Activated CD4-positive, alpha-beta T cell treated with anti-CD3 and anti-CD28 coated beads, Interleukin-2, amount 50 U/mL, for 1 hour (primary cell): ENCODE measurements around the gene ELK3.

Experiments
- DNase-seq: peaks from one replicate; pipeline ENCODE4 v3.0.0-alpha.2; 2020

Gene ELK3

GRCh38 chr12:96213869-96214268 lies 19.7 kb downstream of the ELK3 start:
- no peak for DNase-seq

- no peak for DNase-seq
Measured at GRCh38 chr12:96215919-96216273, 21.7 kb downstream of the ELK3 start.

- no peak for DNase-seq
Measured at GRCh38 chr12:96218989-96219678, 25.0 kb downstream of the ELK3 start.

GRCh38 chr12:96219700-96220206 lies 25.6 kb downstream of the ELK3 start:
- no peak for DNase-seq

- no peak for DNase-seq
Measured at GRCh38 chr12:96220902-96221301, 26.7 kb downstream of the ELK3 start.

- no peak for DNase-seq
Measured at GRCh38 chr12:96221391-96221790, 27.2 kb downstream of the ELK3 start.

GRCh38 chr12:96223411-96224218 lies 29.4 kb downstream of the ELK3 start:
- no peak for DNase-seq

GRCh38 chr12:96224219-96224615 lies 30.0 kb downstream of the ELK3 start:
- DNase-seq = no peak

GRCh38 chr12:96225044-96225855 lies 31.1 kb downstream of the ELK3 start:
- DNase-seq = no peak

- DNase-seq = no peak
Measured at GRCh38 chr12:96225994-96226399, 31.8 kb downstream of the ELK3 start.

- no peak for DNase-seq
Measured at GRCh38 chr12:96226401-96226800, 32.2 kb downstream of the ELK3 start.

GRCh38 chr12:96226801-96227348 lies 32.7 kb downstream of the ELK3 start:
- DNase-seq = no peak

GRCh38 chr12:96227365-96228106 lies 33.4 kb downstream of the ELK3 start:
- no peak for DNase-seq

GRCh38 chr12:96228566-96229248 lies 34.5 kb downstream of the ELK3 start:
- DNase-seq = no peak

GRCh38 chr12:96230646-96231045 lies 36.5 kb downstream of the ELK3 start:
- DNase-seq = no peak

- no peak for DNase-seq
Measured at GRCh38 chr12:96233168-96233567, 39.0 kb downstream of the ELK3 start.

- DNase-seq = no peak
Measured at GRCh38 chr12:96233939-96234461, 39.8 kb downstream of the ELK3 start.

- no peak for DNase-seq
Measured at GRCh38 chr12:96234591-96235483, 40.7 kb downstream of the ELK3 start.

- DNase-seq = no peak
Measured at GRCh38 chr12:96235484-96235826, 41.3 kb downstream of the ELK3 start.

GRCh38 chr12:96236221-96236822 lies 42.1 kb downstream of the ELK3 start:
- DNase-seq = peak; percentile 32
